H1 (cell line): ENCODE data around the gene ATF7IP. TPM values are rescaled to one million over a fixed set of nuclear protein-coding genes. Genes with fewer than 3 reads are reported as not detected.

Experiments used
- CTCF ChIA-PET: fragments of 300-600 bp; sonication (Branson Sonifier 250); formaldehyde crosslinking; loops from one replicate; lab custom pipeline; 2021; ENCODE audit not compliant: partially characterized antibody; lab: Charles Lee
- POLR2A ChIA-PET: fragments of 300-600 bp; sonication (Branson Sonifier 250); formaldehyde crosslinking; loops from one replicate; lab custom pipeline; 2021; ENCODE audit warnings: inconsistent platforms; ENCODE audit not compliant: partially characterized antibody; lab: Charles Lee
- DNase-seq, 2 experiments: peaks; one replicate each; pipeline versions ENCODE4 v3.0.0 to v3.0.0-alpha.2; 2010 to 2022; ENCODE audit warnings: low spot score in 2 of 2, low read depth in 1 of 2, mixed read lengths in 1 of 2
- FAIRE-seq: peaks from 2 replicates; lab custom pipeline; 2011; peaks lifted over from hg19 to GRCh38; lab: Jason Lieb, UNC
- H2AFZ ChIP-seq: 2 replicates; pipeline ENCODE4 v1.8.1; 2012; ENCODE audit warnings: low read length, inconsistent platforms
- H2AK5ac ChIP-seq: 2 replicates; pipeline ENCODE4 v1.6.1; 2013; ENCODE audit warnings: low read depth, low read length
- H2BK120ac ChIP-seq: replicated peaks from 2 replicates; pipeline ENCODE3; 2013; ENCODE audit warnings: low read depth, low read length, inconsistent platforms
- H2BK12ac ChIP-seq: 2 replicates; pipeline ENCODE4 v1.6.1; 2013; ENCODE audit warnings: low read depth, low read length
- H2BK15ac ChIP-seq: 2 replicates; pipeline ENCODE4 v1.6.1; 2013; ENCODE audit warnings: low read length
- H2BK20ac ChIP-seq: 2 replicates; pipeline ENCODE4 v1.6.1; 2013; ENCODE audit warnings: low read length
- H2BK5ac ChIP-seq: 2 replicates; pipeline ENCODE4 v1.6.1; 2013; ENCODE audit warnings: low read depth, low read length
- H3K14ac ChIP-seq: 2 replicates; pipeline ENCODE4 v1.6.1; 2013; ENCODE audit warnings: inconsistent platforms; ENCODE audit not compliant: insufficient read length
- H3K18ac ChIP-seq: 2 replicates; pipeline ENCODE4 v1.6.1; 2013; ENCODE audit warnings: low read length; ENCODE audit errors: extremely low read depth
- H3K23ac ChIP-seq: 2 replicates; pipeline ENCODE4 v1.6.1; 2013; ENCODE audit warnings: inconsistent platforms; ENCODE audit not compliant: insufficient read length
- H3K23me2 ChIP-seq: 2 replicates; pipeline ENCODE4 v1.6.1; 2013; ENCODE audit warnings: low read depth, low read length
- H3K27ac ChIP-seq: 2 replicates; pipeline ENCODE4 v1.6.1; 2011; ENCODE audit warnings: low read depth, low read length, inconsistent platforms
- H3K27me3 ChIP-seq, 4 experiments: replicated peaks in 1 of 4; 1 replicate in 1 of 4; 2 replicates in 3 of 4; pipeline versions ENCODE4 v1.6.1 to v1.8.1; 2011 to 2013; ENCODE audit warnings: low read length in 3 of 4, mild to moderate bottlenecking in 3 of 4, inconsistent platforms in 2 of 4, mixed read lengths in 2 of 4, moderate library complexity in 1 of 4; ENCODE audit not compliant: control insufficient read depth in 3 of 4, insufficient read depth in 3 of 4; ENCODE audit errors: extremely low read depth in 1 of 4
- H3K36me3 ChIP-seq, 4 experiments: 2 replicates each; pipeline versions ENCODE4 v1.6.1 to v1.8.1; 2011 to 2013; ENCODE audit warnings: mild to moderate bottlenecking in 4 of 4, low read length in 3 of 4, moderate library complexity in 2 of 4, control low read depth in 1 of 4, inconsistent platforms in 1 of 4; ENCODE audit not compliant: insufficient read depth in 4 of 4, control insufficient read depth in 2 of 4
- H3K4ac ChIP-seq: replicated peaks from 2 replicates; pipeline ENCODE3; 2013; ENCODE audit warnings: low read length, low read depth, mixed read lengths, inconsistent platforms; ENCODE audit not compliant: insufficient read length
- H3K4me1 ChIP-seq, 4 experiments: replicated peaks in 1 of 4; 1 replicate in 1 of 4; 2 replicates in 3 of 4; pipeline versions ENCODE4 v1.6.1 to v1.8.1; 2011 to 2013; ENCODE audit warnings: low read length in 3 of 4, inconsistent platforms in 2 of 4, mixed read lengths in 1 of 4; ENCODE audit not compliant: insufficient read depth in 4 of 4, control insufficient read depth in 3 of 4
- H3K4me2 ChIP-seq, 2 experiments: 2 replicates each; pipeline versions ENCODE4 v1.6.1 to v1.8.1; 2011 to 2013; ENCODE audit warnings: low read depth in 2 of 2, low read length in 2 of 2, control low read depth in 1 of 2, inconsistent platforms in 1 of 2, mild to moderate bottlenecking in 1 of 2; ENCODE audit not compliant: insufficient read depth in 1 of 2
- H3K4me3 ChIP-seq, 4 experiments: fragments of 200-600, 300-600 bp in 1 of 4; sonication (generic), shearing (Covaris generic), sonication (Bioruptor Twin) in 1 of 4; 2 replicates each; pipeline versions ENCODE4 v1.5.1 to v1.8.1; 2011 to 2016; ENCODE audit warnings: low read length in 4 of 4, low read depth in 3 of 4, control low read depth in 2 of 4, inconsistent platforms in 2 of 4, mild to moderate bottlenecking in 2 of 4, mixed read lengths in 1 of 4, moderate library complexity in 1 of 4; ENCODE audit not compliant: insufficient read depth in 2 of 4; ENCODE audit errors: extremely low read depth in 1 of 4
- H3K56ac ChIP-seq: replicated peaks from 2 replicates; pipeline ENCODE3; 2013; ENCODE audit warnings: low read depth, mild to moderate bottlenecking, mixed read lengths, low read length, inconsistent platforms; ENCODE audit not compliant: insufficient read length
- H3K79me1 ChIP-seq: 2 replicates; pipeline ENCODE4 v1.6.1; 2013; ENCODE audit warnings: low read depth, low read length, control low read depth
- H3K79me2 ChIP-seq, 2 experiments: 2 replicates each; pipeline versions ENCODE4 v1.6.1 to v1.8.1; 2012 to 2013; ENCODE audit warnings: low read length in 2 of 2, mild to moderate bottlenecking in 2 of 2, inconsistent platforms in 1 of 2; ENCODE audit not compliant: insufficient read depth in 2 of 2, control insufficient read depth in 1 of 2
- H3K9ac ChIP-seq, 4 experiments: replicated peaks in 1 of 4; 1 replicate in 1 of 4; 2 replicates in 3 of 4; pipeline versions ENCODE4 v1.6.1 to v1.8.1; 2011 to 2013; ENCODE audit warnings: low read depth in 3 of 4, low read length in 3 of 4, control low read depth in 2 of 4, mild to moderate bottlenecking in 2 of 4, moderate library complexity in 2 of 4, inconsistent platforms in 1 of 4; ENCODE audit errors: extremely low read depth in 1 of 4
- H3K9me3 ChIP-seq, 2 experiments: 2 replicates each; pipeline versions ENCODE4 v1.6.1 to v1.8.1; 2012 to 2013; ENCODE audit warnings: mild to moderate bottlenecking in 2 of 2, moderate library complexity in 2 of 2, control low read depth in 1 of 2, inconsistent platforms in 1 of 2, low read depth in 1 of 2, low read length in 1 of 2, mixed read lengths in 1 of 2; ENCODE audit not compliant: insufficient read depth in 2 of 2
- H4K20me1 ChIP-seq, 2 experiments: replicated peaks in 1 of 2; 2 replicates each; pipeline versions ENCODE3 to v1.8.1; 2011 to 2013; ENCODE audit warnings: inconsistent platforms in 2 of 2, low read length in 2 of 2, mild to moderate bottlenecking in 1 of 2; ENCODE audit not compliant: insufficient read depth in 2 of 2, control insufficient read depth in 1 of 2
- H4K5ac ChIP-seq: 2 replicates; pipeline ENCODE4 v1.6.1; 2013; ENCODE audit warnings: low read length, low read depth, mixed read lengths, inconsistent platforms; ENCODE audit not compliant: insufficient read length
- H4K8ac ChIP-seq: 2 replicates; pipeline ENCODE4 v1.8.0; 2013; ENCODE audit warnings: mild to moderate bottlenecking, moderate library complexity, low read length, inconsistent platforms; ENCODE audit not compliant: insufficient read depth; ENCODE audit errors: extremely low read depth
- H4K91ac ChIP-seq: replicated peaks from 2 replicates; pipeline ENCODE3; 2013; ENCODE audit warnings: low read length, mixed read lengths, inconsistent platforms; ENCODE audit not compliant: insufficient read length
- ATF3 ChIP-seq: IDR thresholded peaks from 2 replicates; pipeline ENCODE4 v1.6.1; 2011; ENCODE audit warnings: low read depth, mild to moderate bottlenecking, low read length; ENCODE audit not compliant: insufficient read depth
- CHD2 ChIP-seq: IDR thresholded peaks from 2 replicates; pipeline ENCODE4 v1.6.1; 2012; ENCODE audit warnings: low read length, improper control_type of control experiment
- HDAC2 ChIP-seq, 2 experiments: fragments of 300-600 bp in 1 of 2; sonication (generic) in 1 of 2; IDR thresholded peaks; 2 replicates each; pipeline ENCODE4 v1.6.1; 2011 to 2012; ENCODE audit warnings: low read depth in 2 of 2, low read length in 2 of 2, mild to moderate bottlenecking in 2 of 2, moderate library complexity in 2 of 2, borderline replicate concordance in 1 of 2, inconsistent platforms in 1 of 2
- KDM4A ChIP-seq: IDR thresholded peaks from one replicate; pipeline ENCODE4 v1.7.1; 2012; ENCODE audit warnings: low read depth, mild to moderate bottlenecking, moderate library complexity, low read length, inconsistent platforms; ENCODE audit not compliant: severe bottlenecking
- POLR2AphosphoS5 ChIP-seq: IDR thresholded peaks from 2 replicates; pipeline ENCODE4 v1.6.1; 2011; ENCODE audit warnings: low read depth, low read length
- SIN3A ChIP-seq, 2 experiments: IDR thresholded peaks in 1 of 2; conservative IDR thresholded peaks in 1 of 2; 2 replicates each; pipeline ENCODE4 v1.6.1; 2011 to 2012; ENCODE audit warnings: low read length in 2 of 2, improper control_type of control experiment in 1 of 2, low read depth in 1 of 2, mild to moderate bottlenecking in 1 of 2
- TAF1 ChIP-seq: IDR thresholded peaks from 2 replicates; pipeline ENCODE4 v1.6.1; 2011; ENCODE audit warnings: mild to moderate bottlenecking, low read depth, low read length
- WGBS, 2 experiments: shearing (Covaris generic) in 1 of 2; methylation state at CpG; one replicate each; pipeline versions ENCODE4 v1.1.6 to v1.1.7; 2013 to 2015; ENCODE audit warnings: low lambda C conversion rate in 2 of 2, mixed read lengths in 2 of 2, inconsistent platforms in 1 of 2, low coverage in 1 of 2, missing lambda C conversion rate in 1 of 2; ENCODE audit not compliant: insufficient replicate concordance in 2 of 2, insufficient coverage in 1 of 2, insufficient read length in 1 of 2; ENCODE audit errors: extremely low coverage in 1 of 2, missing lambda C conversion rate in 1 of 2; 5-methylcytosine and 5-hydroxymethylcytosine counted together
- polyA plus RNA-seq, 7 experiments: library from polyadenylated mRNA; depleted of rRNA in 3 of 7; stranded (reverse) in 5 of 7; unstranded in 2 of 7; fragments of >200 nt in 5 of 7; fragments of 200-250 nt in 2 of 7; gene quantifications; 1 replicate in 5 of 7; 2 replicates in 1 of 7; 4 replicates in 1 of 7; pipeline versions ENCODE4 v1.2.1 to v1.2.3, GENCODE V29; 2011 to 2013; ENCODE audit warnings: missing spikeins in 2 of 7, mixed read lengths in 2 of 7
- total RNA-seq: library from RNA; stranded (reverse); fragmentation: NEBNext Ultra II Directional; extraction: Animal tissue kit (Norgen Biotek cat#: 25700); gene quantifications from 2 replicates; pipeline ENCODE4 v1.2.1, GENCODE V29; 2021

The ATF7IP gene
- total and polyA plus RNA-seq, 2 of the 8 experiments (the other 6 are each of a cell fraction or from before 2014, with no cell fraction given): 34.2 to 148 TPM

GRCh38 chr12:14471497-14471896 is 106.0 kb downstream of the ATF7IP start:
- Histone ChIP-seq H2BK5ac (no peak overlapping the region), H3K9me3 (peaks cover 11 to 24% of the 10 kb centered on the region in 2 experiments; a peak in 3 of 4 replicates), H4K91ac (no peak overlapping the region), H4K8ac (no peak overlapping the region), H3K4ac (no peak overlapping the region), H3K56ac (no peak overlapping the region), H4K5ac (no peak overlapping the region), H3K9ac (no peak overlapping the region), H2AFZ (no peak overlapping the region), H2BK12ac (no peak overlapping the region), H2BK15ac (no peak overlapping the region), H3K23me2 (no peaks in the 10 kb centered on the region), H3K14ac (no peak overlapping the region), H3K27ac (no peak overlapping the region), H3K4me3 (no peak overlapping the region), H3K18ac (no peak overlapping the region), H2BK120ac (no peak overlapping the region), H3K79me2 (peaks cover 0 to 27% of the 10 kb centered on the region in 2 experiments; a peak in 1 of 4 replicates), H2BK20ac (no peak overlapping the region), H3K4me1 (no peaks in the 10 kb centered on the region), H4K20me1 (no peaks in the 10 kb centered on the region), H3K27me3 (no peaks in the 10 kb centered on the region), H3K4me2 (no peak overlapping the region), H3K36me3 (peaks cover 0 to 77% (median 30%) of the 10 kb centered on the region in 4 experiments; a peak in 5 of 8 replicates), H2AK5ac (no peak overlapping the region), H3K23ac (no peak overlapping the region), H3K79me1 (no peaks in the 10 kb centered on the region)
- TF ChIP-seq ATF3 (no peak), KDM4A (no peak), TAF1 (no peak), POLR2AphosphoS5 (no peak), SIN3A (conservative IDR thresholded peaks at IDR 0.05 in 1 of 2, IDR thresholded peaks at IDR 0.05 in 1 of 2; ENCODE audit: low read depth in 1 of 2, low read length in 2 of 2) (no peak), CHD2 (no peak), HDAC2 (IDR thresholded peaks at IDR 0.05; ENCODE audit: borderline replicate concordance in 1 of 2, low read depth in 2 of 2, low read length in 2 of 2) (no peak)
- ChIA-PET CTCF (no interaction called here), POLR2A (no interaction called here)
- no peak for DNase-seq
- no CpG with 5 or more reads among the region's 1 CpG for WGBS, 2 experiments
- FAIRE-seq: no peak
